Thymus (tissue), 11 donors: ENCODE measurements around the gene RPL21. TPM values are rescaled to one million over a fixed set of nuclear protein-coding genes. Genes with fewer than 3 reads are reported as not detected.
A peak's percentile ranks its signal among the peaks of the same experiment; 100 is the strongest.
"Not testable (repeated sequence)": the region's sequence is repeated elsewhere in the genome, so short reads cannot be mapped to it uniquely, and the experiment has no call there.

Experiments
- DNase-seq, 9 donors: peaks; one replicate each; pipeline ENCODE4 v3.0.0-alpha.2; 2013; ENCODE audit warnings: low spot score in 9 of 9, low read depth in 6 of 9, missing footprints in 1 of 9
- H3K27ac ChIP-seq, 2 donors: one replicate each; pipeline ENCODE4 v1.5.1; 2013; ENCODE audit warnings: control low read depth in 1 of 2, low read depth in 1 of 2, low read length in 1 of 2, mild to moderate bottlenecking in 1 of 2, moderate library complexity in 1 of 2
- H3K27me3 ChIP-seq, 2 donors: one replicate each; pipeline ENCODE4 v1.5.1; 2013; ENCODE audit warnings: low read length in 1 of 2; ENCODE audit not compliant: control insufficient read depth in 2 of 2, insufficient read depth in 1 of 2
- H3K36me3 ChIP-seq, 2 donors: one replicate each; pipeline ENCODE4 v1.5.1; 2013; ENCODE audit warnings: low read length in 1 of 2, mild to moderate bottlenecking in 1 of 2, moderate library complexity in 1 of 2; ENCODE audit not compliant: control insufficient read depth in 2 of 2, insufficient read depth in 2 of 2
- H3K4me1 ChIP-seq, 2 donors: one replicate each; pipeline ENCODE4 v1.5.1; 2013; ENCODE audit warnings: low read length in 2 of 2; ENCODE audit not compliant: control insufficient read depth in 2 of 2, insufficient read depth in 2 of 2
- H3K4me3 ChIP-seq, 2 donors: one replicate each; pipeline ENCODE4 v1.5.1; 2013; ENCODE audit warnings: low read length in 2 of 2, control low read depth in 1 of 2, mild to moderate bottlenecking in 1 of 2
- H3K9me3 ChIP-seq, 2 donors: one replicate each; pipeline ENCODE4 v1.5.1; 2013; ENCODE audit warnings: low read length in 1 of 2, mild to moderate bottlenecking in 1 of 2; ENCODE audit not compliant: control insufficient read depth in 2 of 2, insufficient read depth in 1 of 2
- WGBS: extraction: QIAGEN DNeasy Blood & Tissue Kit; methylation state at CpG from one replicate; pipeline ENCODE4 v1.1.7; 2013; 5-methylcytosine and 5-hydroxymethylcytosine counted together
- polyA plus RNA-seq: library from polyadenylated mRNA; stranded (reverse); fragments of 200-250 nt; gene quantifications from one replicate; pipeline ENCODE4 v1.2.3, GENCODE V29; 2013
- total RNA-seq: library from RNA; stranded (reverse); fragments of 120-200 nt; gene quantifications from one replicate; pipeline ENCODE4 v1.2.4, GENCODE V29; 2013
- donor health status: healthy.

Gene RPL21
- total and polyA plus RNA-seq, 2 donors: 2,202 to 2,549 TPM

DNA sequence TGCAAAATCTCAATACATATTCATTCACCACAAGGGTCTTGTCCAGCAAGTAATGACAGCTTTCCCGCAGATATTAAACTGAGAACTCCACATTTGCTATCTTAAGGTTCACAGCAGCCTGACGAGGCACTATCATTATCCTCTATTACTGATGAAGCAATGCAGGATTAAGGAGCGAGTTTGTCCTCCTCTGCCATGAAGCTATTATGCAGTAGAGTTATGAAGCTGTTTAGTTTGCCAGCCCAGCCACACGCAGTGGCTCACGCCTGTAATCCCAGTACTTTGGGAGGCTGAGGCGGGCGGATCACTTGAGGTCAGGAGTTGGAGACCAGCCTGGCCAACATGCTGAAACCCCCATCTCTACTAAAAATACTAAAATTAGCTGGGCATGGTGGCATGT lies 49.0 kb downstream of the RPL21 start:
- H3K36me3 ChIP-seq, H3K27me3 ChIP-seq, H3K27ac ChIP-seq, H3K4me1 ChIP-seq, DNase-seq, H3K4me3 ChIP-seq, H3K9me3 ChIP-seq: not testable (repeated sequence)
- 97% methylated on average over 7 of the region's 7 CpGs for WGBS

DNA sequence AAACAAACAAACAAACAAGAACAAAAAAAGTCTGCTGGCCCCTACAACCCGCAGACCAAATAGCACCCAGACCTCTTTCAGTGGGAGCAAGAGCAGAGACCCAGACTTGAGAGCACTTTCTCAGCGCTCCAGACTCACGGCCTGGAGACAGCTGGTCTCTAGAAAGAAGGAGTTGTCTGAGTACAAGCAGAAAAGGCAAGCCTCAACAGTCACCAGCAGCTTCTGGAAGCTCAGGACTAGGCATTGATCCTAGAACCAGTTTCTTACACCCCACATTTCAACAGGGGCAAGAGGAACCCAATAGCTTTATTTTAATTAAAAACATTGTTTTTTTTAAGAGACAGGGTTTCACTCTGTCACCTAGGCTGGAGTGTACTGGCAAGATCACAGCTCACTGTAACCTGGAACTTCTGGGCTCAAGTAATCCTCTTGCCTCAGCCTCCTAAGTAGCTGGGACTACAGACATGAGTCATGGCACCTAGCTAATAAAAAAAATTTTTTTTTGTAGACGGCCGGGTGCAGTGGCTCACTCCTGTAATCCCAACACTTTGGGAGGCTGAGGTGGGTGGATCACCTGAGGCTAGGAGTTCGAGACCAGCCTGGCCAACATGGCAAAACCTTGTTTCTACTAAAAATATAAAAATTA lies 49.7 kb downstream of the RPL21 start:
- Histone ChIP-seq H3K9me3 (no peaks in the 10 kb centered on the region), H3K4me3 (no peak overlapping the region), H3K27me3 (no peaks in the 10 kb centered on the region), H3K36me3 (no peaks in the 10 kb centered on the region), H3K27ac (no peak overlapping the region), H3K4me1 (no peaks in the 10 kb centered on the region)
- DNase-seq: no peak
- 97% methylated on average over 6 of the region's 6 CpGs for WGBS

DNA sequence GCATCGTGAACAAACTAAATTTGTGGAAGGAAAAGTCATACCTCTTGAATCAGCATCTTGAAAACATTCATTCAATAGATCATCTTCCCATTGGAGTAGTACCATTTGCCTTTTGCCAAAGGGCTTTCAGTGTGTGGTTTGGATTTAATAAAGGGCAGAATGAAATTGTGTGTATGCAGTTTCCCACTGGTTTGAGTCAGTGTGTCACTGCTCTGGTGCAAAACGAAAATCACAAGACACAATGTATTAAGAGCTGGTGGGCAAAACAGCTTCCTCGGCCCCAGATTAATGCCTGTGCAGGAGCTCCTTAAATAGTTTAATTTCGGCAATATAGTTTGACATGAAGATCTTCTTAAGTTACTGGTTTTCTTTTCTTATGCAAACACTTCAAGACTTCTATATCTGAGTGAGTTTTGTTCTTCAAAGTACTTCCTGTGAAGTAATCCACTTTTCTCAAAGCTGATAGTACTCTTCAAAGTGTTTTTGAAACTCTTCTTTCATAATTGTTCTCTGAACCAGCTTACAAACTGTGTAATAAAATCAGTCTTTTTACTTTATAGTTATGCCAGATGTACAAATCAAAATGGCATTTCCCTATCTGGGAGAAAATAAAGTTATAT lies 51.4 kb downstream of the RPL21 start:
- H3K9me3 ChIP-seq: no peaks in the 10 kb centered on the region
- H3K4me3 ChIP-seq: no peak overlapping the region
- DNase-seq: peak in 3 of 9 donors; percentile 4 to 48 (median 11)
- 62% methylated on average over 4 of the region's 4 CpGs for WGBS
- H3K27me3 ChIP-seq: no peaks in the 10 kb centered on the region
- no peaks in the 10 kb centered on the region for H3K4me1 ChIP-seq
- no peak overlapping the region for H3K27ac ChIP-seq
- no peaks in the 10 kb centered on the region for H3K36me3 ChIP-seq

DNA sequence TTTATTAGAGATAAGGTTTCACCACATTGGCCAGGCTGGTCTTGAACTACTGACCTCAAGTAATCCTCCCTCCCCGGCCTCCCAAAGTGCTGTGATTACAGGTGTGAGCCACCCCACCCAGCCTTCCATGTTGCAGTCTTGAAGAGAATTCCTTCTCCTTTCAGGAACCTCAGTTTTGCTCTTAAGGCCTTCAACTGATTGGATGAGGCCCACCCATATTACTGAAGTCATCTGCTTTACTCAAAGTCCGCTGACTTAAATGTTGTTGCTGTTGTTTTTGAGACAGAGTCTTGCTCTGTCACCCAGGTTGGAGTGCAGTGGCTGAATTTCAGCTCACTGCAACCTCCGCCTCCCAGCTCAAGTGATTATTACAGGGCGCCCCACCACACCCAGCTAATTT lies 52.7 kb downstream of the RPL21 start:
- 97% methylated on average over 4 of the region's 4 CpGs for WGBS

DNA sequence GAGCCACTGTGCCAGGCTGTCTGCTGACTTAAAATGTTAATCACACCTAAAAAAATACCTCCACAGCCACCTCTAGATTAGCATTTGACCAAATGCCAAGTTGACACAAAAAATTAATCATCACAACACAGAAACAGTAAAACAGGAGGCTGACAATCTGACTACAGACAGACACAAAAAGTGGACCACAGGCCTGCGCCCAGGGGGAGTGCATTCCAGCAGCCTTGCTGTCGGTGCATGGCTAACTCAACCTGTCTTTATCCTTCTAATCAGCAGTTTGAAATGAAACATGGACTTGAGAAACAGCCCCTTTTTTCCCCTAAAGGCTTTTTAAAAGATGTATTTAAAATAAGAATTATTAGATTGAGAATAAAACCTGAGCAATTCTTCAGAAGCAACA lies 53.3 kb downstream of the RPL21 start:
- Histone ChIP-seq H3K36me3 (no peaks in the 10 kb centered on the region), H3K27me3 (no peaks in the 10 kb centered on the region), H3K27ac (no peak overlapping the region), H3K4me1 (no peaks in the 10 kb centered on the region), H3K9me3 (no peaks in the 10 kb centered on the region), H3K4me3 (no peak overlapping the region)
- no peak for DNase-seq
- 97% methylated on average over 2 of the region's 2 CpGs for WGBS

More for the DNA sequence above, 52.7 kb downstream of the RPL21 start:
- no peaks in the 10 kb centered on the region for H3K27me3 ChIP-seq
- DNase-seq: no peak
- no peak overlapping the region for H3K27ac ChIP-seq
- H3K9me3 ChIP-seq: no peaks in the 10 kb centered on the region
- H3K4me3 ChIP-seq: no peak overlapping the region
- H3K4me1 ChIP-seq: no peaks in the 10 kb centered on the region
- no peaks in the 10 kb centered on the region for H3K36me3 ChIP-seq

Other genes with a start within 250 kb of the RPL21 start
- gene USP12, start 79.7 kb upstream of the RPL21 start, total RNA-seq: 11.9 TPM
- 14.6 TPM for gene USP12, start 79.7 kb upstream of the RPL21 start, polyA plus RNA-seq
- 1.7 TPM for gene RASL11A, start 19.3 kb downstream of the RPL21 start, total RNA-seq
- gene RASL11A, start 19.3 kb downstream of the RPL21 start, polyA plus RNA-seq: 9.9 TPM
- gene GTF3A, start 173.1 kb downstream of the RPL21 start, total RNA-seq: 247 TPM
- 293 TPM for gene GTF3A, start 173.1 kb downstream of the RPL21 start, polyA plus RNA-seq
- 71.9 TPM for gene MTIF3, start 199.0 kb downstream of the RPL21 start, total RNA-seq
- gene MTIF3, start 199.0 kb downstream of the RPL21 start, polyA plus RNA-seq: 134 TPM